Measurements from ENCODE around the gene MAGOH. TPM values are rescaled to one million over a fixed set of nuclear protein-coding genes. Genes with fewer than 3 reads are reported as not detected.

MAGOH gene
- total RNA-seq, 1 donor from 2014 or later = 109 TPM

DNA sequence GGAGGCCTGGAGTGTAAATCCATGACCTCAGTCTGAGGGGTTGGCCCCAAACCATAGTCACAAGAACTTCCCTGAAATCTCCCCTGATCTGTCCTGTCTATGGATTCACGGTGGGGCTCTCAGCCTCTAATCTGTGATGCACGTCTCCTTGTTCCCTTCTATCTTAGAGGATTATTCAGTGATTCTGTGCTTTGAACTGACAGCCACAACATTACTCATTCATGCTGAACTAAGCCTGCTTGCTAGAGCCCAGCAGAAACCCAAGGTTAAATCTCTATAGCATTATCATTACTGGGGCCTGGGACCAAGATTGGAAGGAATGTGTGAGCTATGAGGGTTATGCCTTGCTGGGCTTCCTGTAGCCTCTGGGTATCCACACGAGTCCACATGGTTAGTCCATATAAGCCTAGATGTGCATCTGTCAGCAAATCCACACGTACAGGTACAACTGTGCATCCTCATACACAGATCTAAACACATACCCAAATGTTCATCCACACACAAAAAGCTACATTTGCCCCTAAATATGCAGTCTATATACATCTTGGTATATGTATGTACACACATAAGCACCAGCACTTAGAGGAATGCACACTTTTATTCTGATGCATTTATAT, 22.4 kb upstream of the MAGOH start:
- Histone ChIP-seq H3K27me3 (no peaks in the 10 kb centered on the region), H3K79me2 (ENCODE audit: low read depth) (no peaks in the 10 kb centered on the region), H3K4me2 (no peak overlapping the region), H3F3A (ENCODE audit: low read depth) (no peaks in the 10 kb centered on the region), H3K9me3 (ENCODE audit: low read depth) (no peaks in the 10 kb centered on the region), H3K4me1 (no peaks in the 10 kb centered on the region), H4K20me1 (ENCODE audit: low read depth) (no peaks in the 10 kb centered on the region), H3K36me3 (no peaks in the 10 kb centered on the region), H2AFZ (replicated peaks) (no peak overlapping the region), H3K9ac (no peak overlapping the region), H3K4me3 (no peak overlapping the region), H3K27ac (no peak overlapping the region)
- Mint-ChIP-seq H3K36me3 (peaks cover 15% of the 10 kb centered on the region), H3K4me3 (no peak overlapping the region), H3K4me1 (no peaks in the 10 kb centered on the region), H3K9me3 (no peaks in the 10 kb centered on the region), H3K27me3 (ENCODE audit: insufficient read depth, low read depth) (peaks cover 3% of the 10 kb centered on the region), H3K27ac (no peak overlapping the region)
- DNase-seq (ENCODE audit: low spot score) = no peak
- TF ChIP-seq EZH2 (IDR thresholded peaks at IDR 0.05) (no peak), EZH2phosphoT487 (IDR thresholded peaks at IDR 0.05) (no peak), CTCF (IDR thresholded peaks at IDR 0.05) (no peak)

DNA sequence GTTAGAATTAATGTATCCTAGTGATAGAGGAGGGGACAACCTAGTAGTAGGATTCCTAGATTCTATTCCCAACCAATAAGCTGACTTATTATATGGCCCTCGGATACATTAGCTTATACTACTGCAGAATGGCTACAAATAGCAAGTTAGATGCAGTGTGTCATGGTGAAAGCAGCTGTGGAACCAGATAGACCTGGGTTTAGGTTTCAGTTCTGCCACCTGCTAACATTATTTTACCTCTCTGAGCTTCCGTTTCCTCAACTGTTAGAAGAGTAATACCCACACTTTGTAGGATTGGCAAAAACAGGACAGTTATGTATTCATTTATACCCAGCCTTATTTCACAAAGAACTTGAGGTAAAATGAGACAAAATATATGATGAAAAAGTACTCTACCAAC, 21.6 kb upstream of the MAGOH start:
- no peak for TF ChIP-seq CTCF (IDR thresholded peaks at IDR 0.05)
- no peak for TF ChIP-seq EZH2 (IDR thresholded peaks at IDR 0.05)
- TF ChIP-seq EZH2phosphoT487 (IDR thresholded peaks at IDR 0.05) = no peak
- no peak overlapping the region for H3K27ac ChIP-seq
- no peak overlapping the region for H2AFZ ChIP-seq (replicated peaks)
- H3K4me3 Mint-ChIP-seq = no peak overlapping the region
- H3F3A ChIP-seq (ENCODE audit: low read depth) = no peaks in the 10 kb centered on the region
- H3K9ac ChIP-seq = no peak overlapping the region
- H3K9me3 ChIP-seq (ENCODE audit: low read depth) = no peaks in the 10 kb centered on the region
- no peaks in the 10 kb centered on the region for H3K27me3 ChIP-seq
- H3K36me3 ChIP-seq = no peaks in the 10 kb centered on the region
- H3K27me3 Mint-ChIP-seq (ENCODE audit: insufficient read depth, low read depth) = peaks cover 3% of the 10 kb centered on the region
- H3K4me1 Mint-ChIP-seq = no peaks in the 10 kb centered on the region
- no peaks in the 10 kb centered on the region for H3K79me2 ChIP-seq (ENCODE audit: low read depth)
- no peak overlapping the region for H3K4me3 ChIP-seq
- H3K27ac Mint-ChIP-seq = no peak overlapping the region
- peaks cover 15% of the 10 kb centered on the region for H3K36me3 Mint-ChIP-seq
- H3K9me3 Mint-ChIP-seq = no peaks in the 10 kb centered on the region
- no peaks in the 10 kb centered on the region for H3K4me1 ChIP-seq
- H3K4me2 ChIP-seq = no peak overlapping the region
- no peak for DNase-seq (ENCODE audit: low spot score)
- no peaks in the 10 kb centered on the region for H4K20me1 ChIP-seq (ENCODE audit: low read depth)

GRCh38 chr1:53258216-53258615, 19.9 kb upstream of the MAGOH start:
- Histone ChIP-seq H4K20me1 (ENCODE audit: low read depth) (no peaks in the 10 kb centered on the region), H2AFZ (replicated peaks) (no peak overlapping the region), H3K9ac (no peak overlapping the region), H3K4me3 (no peak overlapping the region), H3K36me3 (no peaks in the 10 kb centered on the region), H3K27ac (no peak overlapping the region), H3K4me2 (no peak overlapping the region), H3F3A (ENCODE audit: low read depth) (no peaks in the 10 kb centered on the region), H3K4me1 (no peaks in the 10 kb centered on the region), H3K79me2 (ENCODE audit: low read depth) (no peaks in the 10 kb centered on the region), H3K27me3 (no peaks in the 10 kb centered on the region), H3K9me3 (ENCODE audit: low read depth) (no peaks in the 10 kb centered on the region)
- no peaks in the 10 kb centered on the region for H3K4me1 Mint-ChIP-seq
- peaks cover 2% of the 10 kb centered on the region for H3K27me3 Mint-ChIP-seq (ENCODE audit: insufficient read depth, low read depth)
- no peak overlapping the region for H3K4me3 Mint-ChIP-seq
- no peaks in the 10 kb centered on the region for H3K9me3 Mint-ChIP-seq
- DNase-seq (ENCODE audit: low spot score) = no peak
- no peak for TF ChIP-seq EZH2 (IDR thresholded peaks at IDR 0.05)
- TF ChIP-seq CTCF (IDR thresholded peaks at IDR 0.05) = no peak
- TF ChIP-seq EZH2phosphoT487 (IDR thresholded peaks at IDR 0.05) = no peak
- no peak overlapping the region for H3K27ac Mint-ChIP-seq
- H3K36me3 Mint-ChIP-seq = peaks cover 9% of the 10 kb centered on the region
